Panc1 (cell line): Measurements from ENCODE around the gene PCDHA12. TPM values are rescaled to one million over a fixed set of nuclear protein-coding genes. Genes with fewer than 3 reads are reported as not detected.

ENCODE experiments used
- ATAC-seq: fragments of 200-7000 bp; cut with Tn5 transposase; 2 replicates; pipeline ENCODE4 v1.9.1; 2020; ENCODE audit warnings: mild to moderate bottlenecking, moderate library complexity
- BruUV-seq: library from RNA; stranded (reverse); fragments of 400-500 nt; replicated peaks from 2 replicates; lab custom pipeline; 2021; lab: Mats Ljungman, UMichigan
- CTCF ChIA-PET: fragments of 300-600 bp; sonication (Branson Sonifier 250); formaldehyde crosslinking; loops from one replicate; lab custom pipeline; 2022; ENCODE audit warnings: antibody characterized with exemption; lab: Charles Lee
- POLR2A ChIA-PET: fragments of 300-600 bp; sonication (Branson Sonifier 250); formaldehyde crosslinking; loops from one replicate; lab custom pipeline; 2022; ENCODE audit warnings: antibody characterized with exemption; lab: Charles Lee
- DNase-seq: peaks from one replicate; pipeline ENCODE4 v3.0.0-alpha.2; 2010; ENCODE audit warnings: low read depth, low spot score
- H3K27ac ChIP-seq: 2 replicates; pipeline ENCODE4 v1.5.1; 2011; ENCODE audit warnings: mild to moderate bottlenecking, low read length, inconsistent platforms
- H3K27me3 ChIP-seq: fragments of 200-500 bp; sonication (Bioruptor generic); 2 replicates; pipeline ENCODE4 v1.6.0; 2014; ENCODE audit warnings: low read length, inconsistent platforms; ENCODE audit not compliant: control insufficient read depth, insufficient read depth
- H3K36me3 ChIP-seq: fragments of 200-500 bp; sonication (Bioruptor generic); 2 replicates; pipeline ENCODE4 v1.5.1; 2014; ENCODE audit warnings: inconsistent platforms, mild to moderate bottlenecking, low read length, moderate library complexity; ENCODE audit not compliant: control insufficient read depth, insufficient read depth
- H3K4me1 ChIP-seq: 2 replicates; pipeline ENCODE4 v1.5.1; 2011; ENCODE audit warnings: inconsistent platforms, mild to moderate bottlenecking, low read length, moderate library complexity; ENCODE audit not compliant: control insufficient read depth, insufficient read depth
- H3K4me3 ChIP-seq, 2 experiments: 2 replicates each; pipeline ENCODE4 v1.5.1; 2011 to 2012; ENCODE audit warnings: low read depth in 2 of 2, low read length in 2 of 2, mild to moderate bottlenecking in 2 of 2, inconsistent platforms in 1 of 2, moderate library complexity in 1 of 2
- H3K9me3 ChIP-seq: fragments of 200-500 bp; sonication (Bioruptor generic); 2 replicates; pipeline ENCODE4 v1.5.1; 2014; ENCODE audit warnings: low read depth, mild to moderate bottlenecking, inconsistent platforms, low read length, moderate library complexity; ENCODE audit not compliant: control insufficient read depth, insufficient read depth
- CTCF ChIP-seq: fragments of 450-650 bp; IDR thresholded peaks from 2 replicates; pipeline ENCODE4 v1.5.1; 2017; ENCODE audit warnings: mild to moderate bottlenecking
- POLR2AphosphoS5 ChIP-seq: IDR thresholded peaks from 2 replicates; pipeline ENCODE4 v1.6.1; 2012; ENCODE audit warnings: mild to moderate bottlenecking, low read depth, low read length, moderate library complexity
- SIN3A ChIP-seq: IDR thresholded peaks from 2 replicates; pipeline ENCODE4 v1.6.1; 2012; ENCODE audit warnings: low read depth, mild to moderate bottlenecking, low read length, moderate library complexity, borderline replicate concordance; ENCODE audit not compliant: insufficient read depth
- TCF7L2 ChIP-seq: IDR thresholded peaks from 2 replicates; pipeline ENCODE4 v1.6.1; 2011; ENCODE audit warnings: mild to moderate bottlenecking, low read depth, low read length, inconsistent platforms
- in situ Hi-C: cut with HindIII; loops from 2 replicates; pipeline ENCODE4 v1.10.0; 2016; ENCODE audit warnings: low sequenced_read_pairs, low pct_unique_long_range_greater_than_20kb
- intact Hi-C: fragments of 100-400 bp; cut with micrococcal nuclease; formaldehyde crosslinking; loops from one replicate; pipeline ENCODE4 v1.10.0; 2022; ENCODE audit not compliant: unreplicated experiment
- total RNA-seq: library from RNA; stranded (reverse); gene quantifications from one replicate; pipeline ENCODE4 v1.2.1, GENCODE V29; 2021; ENCODE audit not compliant: unreplicated experiment
- TF ChIP-seq, protein P1 (sequence below), 2 experiments: IDR thresholded peaks; 2 replicates each; pipeline ENCODE4 v1.6.1; 2011 to 2012; ENCODE audit warnings: low read depth in 2 of 2, control low read depth in 1 of 2, low read length in 1 of 2, mild to moderate bottlenecking in 1 of 2, moderate library complexity in 1 of 2; ENCODE audit not compliant: insufficient read depth in 1 of 2

Gene PCDHA12
- total RNA-seq, 1 experiment from 2014 or later = 10.0 TPM

DNA sequence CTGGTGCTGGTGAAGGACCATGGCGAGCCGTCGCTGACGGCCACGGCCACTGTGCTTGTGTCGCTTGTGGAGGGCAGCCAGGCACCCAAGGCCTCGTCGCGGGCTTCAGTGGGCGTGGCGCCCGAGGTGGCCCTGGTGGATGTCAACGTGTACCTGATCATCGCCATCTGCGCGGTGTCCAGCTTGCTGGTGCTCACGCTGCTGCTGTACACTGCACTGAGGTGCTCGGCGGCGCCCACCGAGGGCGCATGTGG is 17.2 kb upstream of the PCDHA12 start:
- H3K4me1 ChIP-seq = no peaks in the 10 kb centered on the region
- no peaks in the 10 kb centered on the region for H3K9me3 ChIP-seq
- BruUV-seq = no TSS peak
- no peaks in the 10 kb centered on the region for H3K27me3 ChIP-seq
- no peak overlapping the region for H3K4me3 ChIP-seq
- in situ Hi-C loops = no loop called here
- H3K27ac ChIP-seq = no peak overlapping the region
- ChIA-PET CTCF (no interaction called here), POLR2A (no interaction called here)
- intact Hi-C loops = no loop called here
- no peaks in the 10 kb centered on the region for H3K36me3 ChIP-seq
- TF ChIP-seq, protein P1, sequence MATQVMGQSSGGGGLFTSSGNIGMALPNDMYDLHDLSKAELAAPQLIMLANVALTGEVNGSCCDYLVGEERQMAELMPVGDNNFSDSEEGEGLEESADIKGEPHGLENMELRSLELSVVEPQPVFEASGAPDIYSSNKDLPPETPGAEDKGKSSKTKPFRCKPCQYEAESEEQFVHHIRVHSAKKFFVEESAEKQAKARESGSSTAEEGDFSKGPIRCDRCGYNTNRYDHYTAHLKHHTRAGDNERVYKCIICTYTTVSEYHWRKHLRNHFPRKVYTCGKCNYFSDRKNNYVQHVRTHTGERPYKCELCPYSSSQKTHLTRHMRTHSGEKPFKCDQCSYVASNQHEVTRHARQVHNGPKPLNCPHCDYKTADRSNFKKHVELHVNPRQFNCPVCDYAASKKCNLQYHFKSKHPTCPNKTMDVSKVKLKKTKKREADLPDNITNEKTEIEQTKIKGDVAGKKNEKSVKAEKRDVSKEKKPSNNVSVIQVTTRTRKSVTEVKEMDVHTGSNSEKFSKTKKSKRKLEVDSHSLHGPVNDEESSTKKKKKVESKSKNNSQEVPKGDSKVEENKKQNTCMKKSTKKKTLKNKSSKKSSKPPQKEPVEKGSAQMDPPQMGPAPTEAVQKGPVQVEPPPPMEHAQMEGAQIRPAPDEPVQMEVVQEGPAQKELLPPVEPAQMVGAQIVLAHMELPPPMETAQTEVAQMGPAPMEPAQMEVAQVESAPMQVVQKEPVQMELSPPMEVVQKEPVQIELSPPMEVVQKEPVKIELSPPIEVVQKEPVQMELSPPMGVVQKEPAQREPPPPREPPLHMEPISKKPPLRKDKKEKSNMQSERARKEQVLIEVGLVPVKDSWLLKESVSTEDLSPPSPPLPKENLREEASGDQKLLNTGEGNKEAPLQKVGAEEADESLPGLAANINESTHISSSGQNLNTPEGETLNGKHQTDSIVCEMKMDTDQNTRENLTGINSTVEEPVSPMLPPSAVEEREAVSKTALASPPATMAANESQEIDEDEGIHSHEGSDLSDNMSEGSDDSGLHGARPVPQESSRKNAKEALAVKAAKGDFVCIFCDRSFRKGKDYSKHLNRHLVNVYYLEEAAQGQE (IDR thresholded peaks at IDR 0.05; ENCODE audit: insufficient read depth in 1 of 2, low read depth in 2 of 2, low read length in 1 of 2) = no peak
- TF ChIP-seq TCF7L2 (no peak), SIN3A (no peak), CTCF (no peak), POLR2AphosphoS5 (no peak)
- ATAC-seq = no peak
- no peak for DNase-seq

GRCh38 chr5:140862441-140863295 is 12.4 kb upstream of the PCDHA12 start:
- ChIA-PET CTCF (interaction anchor here (1.4 kb wide), 1 partner anchor 21 kb away, joined by 3 read pairs; no protein-coding TSS in a partner anchor), POLR2A (no interaction called here)
- H3K36me3 ChIP-seq = no peaks in the 10 kb centered on the region
- no peaks in the 10 kb centered on the region for H3K9me3 ChIP-seq
- H3K4me3 ChIP-seq = no peak overlapping the region
- no peak for ATAC-seq
- DNase-seq = no peak
- BruUV-seq = no TSS peak
- no peaks in the 10 kb centered on the region for H3K27me3 ChIP-seq
- in situ Hi-C loops (no loop called here), intact Hi-C loops (no loop called here)
- no peaks in the 10 kb centered on the region for H3K4me1 ChIP-seq
- H3K27ac ChIP-seq = no peak overlapping the region
- TF ChIP-seq CTCF = no peak
- TF ChIP-seq, protein P1 (IDR thresholded peaks at IDR 0.05; ENCODE audit: insufficient read depth in 1 of 2, low read depth in 2 of 2, low read length in 1 of 2) = no peak
- TF ChIP-seq TCF7L2 = no peak
- TF ChIP-seq POLR2AphosphoS5 = no peak
- TF ChIP-seq SIN3A = no peak
